ENCODE measurements around the gene MEIS2.

MEIS2 gene

DNA sequence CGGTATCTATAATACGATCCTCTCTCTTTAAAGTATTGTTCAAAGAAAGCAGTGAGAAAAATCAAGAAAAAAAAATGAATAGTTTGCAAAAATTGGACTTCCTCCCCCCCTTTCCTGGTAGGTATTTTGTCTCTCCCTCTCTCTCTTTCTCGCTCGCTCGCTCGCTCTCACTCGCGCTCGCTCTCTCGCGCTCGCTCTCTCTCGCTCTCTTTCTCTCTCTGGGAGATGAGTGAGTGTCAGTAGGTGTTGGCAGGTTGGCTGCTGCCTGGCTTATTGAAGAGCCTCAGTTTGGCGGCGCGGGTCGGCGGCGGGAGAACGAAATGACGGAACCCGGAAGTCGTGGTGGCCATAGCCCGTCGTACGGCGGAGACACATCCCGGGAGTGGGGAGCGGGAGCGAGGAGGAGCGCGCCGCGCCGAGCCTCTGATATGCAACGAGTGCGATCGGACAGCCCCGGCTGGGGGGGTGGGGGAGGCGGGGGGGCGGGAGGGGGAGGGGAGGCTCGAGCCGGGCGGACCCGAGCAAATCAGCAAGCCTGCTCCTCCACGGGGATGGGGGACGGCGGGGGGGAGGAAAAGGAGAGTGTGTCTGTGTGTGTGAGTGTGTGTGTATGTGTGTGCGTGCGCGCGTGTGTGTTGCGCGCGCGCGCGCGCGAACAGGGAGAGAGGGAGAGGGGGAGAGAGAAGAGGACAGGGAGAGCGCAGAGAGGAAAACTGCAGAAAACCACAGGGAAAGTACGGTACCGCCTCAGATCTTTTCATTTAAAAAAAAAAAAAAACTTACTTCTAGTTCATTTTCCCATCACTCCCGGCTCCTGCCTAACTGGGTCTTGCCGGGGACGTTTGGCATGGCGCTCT is at the start of gene MEIS2:
Gene MEIS2 (minus strand): TSS at position 441 of the 857 bp plus-strand sequence. CDS start 1,083 bp downstream, outside the sequence.
- DNase-seq = peak; percentile 91

DNA sequence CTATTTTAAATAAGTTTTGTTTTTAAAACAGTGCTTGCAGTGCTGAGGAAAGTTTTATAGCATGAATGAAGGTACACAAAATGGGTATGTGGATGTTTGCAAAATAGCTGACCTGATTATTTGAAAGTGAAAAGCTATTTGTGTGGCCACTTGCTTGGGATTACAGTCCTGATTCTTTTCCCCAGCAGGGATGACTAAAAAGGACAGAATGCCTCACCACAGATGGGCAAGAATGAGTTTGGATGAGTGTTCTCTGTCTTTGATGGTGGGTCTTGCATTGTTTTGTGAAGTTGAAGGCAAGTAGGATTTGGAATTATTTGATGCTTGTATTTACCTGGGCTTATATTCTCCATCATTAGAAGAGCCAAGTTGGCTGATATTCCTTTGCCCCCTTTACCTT is 48.8 kb upstream of the MEIS2 start:
- DNase-seq = no peak

GRCh38 chr15:37148714-37149113 is 48.4 kb upstream of the MEIS2 start:
- DNase-seq = no peak

- no peak for DNase-seq
These were observed 43.0 kb upstream of the MEIS2 start for GRCh38 chr15:37143351-37143750.

- no peak for DNase-seq
These were observed 42.0 kb upstream of the MEIS2 start for GRCh38 chr15:37142371-37142770.

DNA sequence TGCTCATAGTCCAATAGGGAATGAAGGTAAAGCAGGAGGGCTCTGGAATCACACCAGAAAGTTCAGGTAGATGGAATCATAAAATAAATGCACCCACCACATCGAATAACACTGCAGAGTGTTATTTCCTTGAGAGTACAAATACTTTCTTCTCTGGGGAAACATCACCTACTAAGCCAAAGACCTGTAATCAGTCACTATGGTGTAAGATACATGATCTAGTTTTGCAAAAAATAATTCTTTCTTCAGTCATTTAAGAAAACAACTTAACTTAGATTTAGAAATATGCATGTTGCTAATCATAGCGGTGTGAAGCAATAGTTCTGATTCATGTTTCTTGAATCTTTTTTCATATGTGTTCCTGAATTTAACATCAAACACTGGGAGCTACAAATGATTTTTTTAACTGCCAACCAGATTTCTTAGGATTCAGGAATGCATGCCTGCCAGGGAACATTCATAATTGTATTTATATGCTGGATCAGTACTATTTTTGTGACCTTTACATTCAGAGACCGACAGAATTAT is 40.2 kb upstream of the MEIS2 start:
- DNase-seq = no peak

- no peak for DNase-seq
These were observed 38.4 kb upstream of the MEIS2 start for GRCh38 chr15:37138591-37139215.

GRCh38 chr15:37137221-37137620 is 36.9 kb upstream of the MEIS2 start:
- DNase-seq = no peak

GRCh38 chr15:37136666-37137065 is 36.3 kb upstream of the MEIS2 start:
- no peak for DNase-seq

DNA sequence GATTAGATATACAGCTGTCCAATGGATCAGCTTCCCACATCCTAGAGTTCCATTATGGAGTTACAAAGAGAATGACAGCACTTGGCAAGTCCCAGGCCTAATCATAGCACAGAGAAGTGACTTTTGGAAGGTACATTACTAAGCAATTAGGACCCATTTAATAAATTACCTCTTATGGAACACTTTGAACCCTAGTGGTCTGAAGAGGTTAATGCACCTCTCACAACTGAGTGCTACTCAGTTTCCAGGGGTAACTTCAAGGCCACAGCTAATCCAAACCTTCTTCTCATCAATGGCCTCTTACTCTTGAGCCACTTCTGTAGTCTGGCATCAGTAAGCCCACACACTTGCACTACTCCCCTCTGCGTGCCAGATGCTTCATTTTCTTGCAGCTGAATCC is 34.9 kb upstream of the MEIS2 start:
- no peak for DNase-seq

DNA sequence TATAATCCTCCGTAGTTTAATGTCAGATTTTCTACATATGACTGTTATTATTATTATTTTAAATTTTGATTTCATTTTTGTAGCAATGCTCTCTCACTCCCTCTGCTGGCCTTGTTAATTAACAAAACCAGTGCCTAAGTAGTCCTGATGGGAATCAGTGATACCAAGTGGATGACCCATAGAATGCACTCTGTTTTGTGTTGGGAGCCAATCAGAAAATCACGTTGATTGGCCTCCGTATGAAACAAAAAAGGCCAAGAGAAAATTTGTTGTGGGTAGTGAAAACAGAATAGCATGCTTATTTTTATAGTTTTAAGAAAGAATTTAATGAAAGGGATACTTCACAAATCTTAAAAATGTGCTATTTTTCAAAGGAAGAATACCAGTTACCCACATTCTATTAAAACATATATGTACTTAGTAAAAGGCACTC is 34.4 kb upstream of the MEIS2 start:
- peak; percentile 6 for DNase-seq

DNA sequence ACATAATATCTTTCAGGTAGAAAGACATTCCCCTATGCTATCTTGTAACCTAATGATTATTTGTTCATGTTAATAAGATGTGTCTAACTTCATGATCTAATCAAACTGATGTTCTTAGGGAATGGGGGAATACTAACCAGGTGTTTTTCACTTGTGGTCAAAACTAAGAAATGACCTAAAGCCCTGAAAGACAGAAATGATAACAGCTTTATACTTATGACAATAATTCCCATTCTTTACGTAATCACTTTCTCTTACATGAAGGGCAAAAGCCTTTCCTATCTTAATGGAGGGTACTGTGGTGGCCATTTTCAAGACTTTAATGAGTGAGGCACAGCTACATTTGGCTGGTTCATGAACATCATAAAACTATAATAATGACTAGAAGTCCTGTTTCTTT is 33.9 kb upstream of the MEIS2 start:
- no peak for DNase-seq

DNA sequence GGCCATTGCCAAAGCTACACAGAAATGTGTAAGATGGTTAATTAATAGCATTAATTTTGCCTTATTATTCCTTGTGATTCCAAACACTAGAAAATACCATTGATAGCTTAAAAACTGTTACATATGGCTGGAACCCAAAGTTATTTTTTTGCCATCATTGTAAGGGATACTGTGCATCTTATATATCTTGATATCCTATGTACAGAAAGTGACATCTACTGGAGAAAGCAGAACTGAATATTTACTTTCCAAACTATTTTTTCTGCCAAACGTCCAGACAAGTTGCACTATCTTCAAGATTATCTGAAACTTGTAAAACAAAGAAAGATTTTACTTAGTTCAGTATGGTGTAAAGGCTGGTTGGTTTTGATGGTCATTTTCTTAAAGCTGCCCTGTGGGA is 33.3 kb upstream of the MEIS2 start:
- DNase-seq = peak; percentile 2

DNA sequence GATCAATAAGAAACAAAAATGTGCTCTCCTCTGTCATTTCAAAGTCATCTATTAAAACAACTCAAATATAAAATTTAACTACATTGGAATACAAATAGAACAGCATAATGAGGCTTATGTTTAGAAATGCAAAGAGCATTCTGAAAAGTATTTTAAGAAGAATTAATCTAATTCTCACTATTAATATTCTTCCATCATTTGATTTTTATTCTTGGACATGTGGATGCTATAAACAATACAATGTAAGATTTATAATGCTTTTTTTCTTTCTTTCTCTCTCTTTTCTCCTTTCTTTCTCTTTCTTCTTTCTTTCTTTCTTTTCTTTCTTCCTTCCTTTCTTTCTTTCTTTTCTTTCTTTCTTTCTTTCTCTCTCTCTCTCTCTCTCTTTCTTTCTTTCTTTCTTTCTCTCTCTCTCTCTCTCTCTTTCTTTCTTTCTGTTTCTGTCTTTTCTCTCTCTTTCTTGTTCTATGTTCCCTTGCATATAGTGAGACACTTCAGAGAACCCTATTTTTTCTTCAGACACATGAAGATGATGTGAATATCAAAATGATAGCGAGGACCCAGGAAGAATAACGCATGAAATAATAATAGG is 32.6 kb upstream of the MEIS2 start:
- DNase-seq = no peak

DNA sequence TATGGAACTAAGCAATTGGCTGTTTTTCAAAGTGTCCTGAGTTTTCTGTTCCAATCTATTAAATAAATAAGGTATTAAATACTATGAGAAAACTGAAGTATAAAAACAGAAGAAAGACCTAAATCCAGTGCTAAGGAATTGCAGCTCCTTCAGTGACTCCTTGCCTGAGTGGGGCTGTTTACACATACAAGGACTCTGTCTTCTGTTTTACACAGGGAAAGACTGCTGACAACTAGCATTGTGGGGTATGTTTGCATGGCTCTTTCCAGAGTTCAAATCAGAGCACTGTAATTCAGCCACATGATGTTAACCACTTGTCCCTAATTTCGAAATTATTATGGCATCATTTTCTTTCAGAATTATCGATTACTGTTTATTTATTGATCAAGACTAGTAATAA is 31.3 kb upstream of the MEIS2 start:
- no peak for DNase-seq

- no peak for DNase-seq
These were observed 30.0 kb upstream of the MEIS2 start for GRCh38 chr15:37130356-37130755.

DNA sequence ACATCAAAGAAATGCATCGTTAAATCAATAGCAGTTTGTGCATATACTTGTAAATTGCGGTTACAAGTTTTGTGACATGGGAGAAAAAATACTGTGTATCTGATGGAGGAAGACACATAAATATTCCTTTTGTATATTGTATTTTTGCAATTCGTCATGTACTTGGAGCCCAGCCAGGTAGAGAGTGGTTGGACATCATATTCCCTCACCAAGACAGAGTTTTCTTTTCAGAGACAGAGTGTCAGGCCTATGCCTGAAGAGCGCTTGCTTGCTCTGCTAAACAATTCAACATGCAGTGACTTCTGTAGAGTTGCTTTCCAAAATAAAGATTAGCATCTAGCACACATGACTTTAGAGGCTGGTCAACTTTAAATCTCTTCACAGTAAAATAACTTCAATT is 24.8 kb upstream of the MEIS2 start:
- no peak for DNase-seq

GRCh38 chr15:37124331-37124730 is 24.0 kb upstream of the MEIS2 start:
- DNase-seq = no peak

DNA sequence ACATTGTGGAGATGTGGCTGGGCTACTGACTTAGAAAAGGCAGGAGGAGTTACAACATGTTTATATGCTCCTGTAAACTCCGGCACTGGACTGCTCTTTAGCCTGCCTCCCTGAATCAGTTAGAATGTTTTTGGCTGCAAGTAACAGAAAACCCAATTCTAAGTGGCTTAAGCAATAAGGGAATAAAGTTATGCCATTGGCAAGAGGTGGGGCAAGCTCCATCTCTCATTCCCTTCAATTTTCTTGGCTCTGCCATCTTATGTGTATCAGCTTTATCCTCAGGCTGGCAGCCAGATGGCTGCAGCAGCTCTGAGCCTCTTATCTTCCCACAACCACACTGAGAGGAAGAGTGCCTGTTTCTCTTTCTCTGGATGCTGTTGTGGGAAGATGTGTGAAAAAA is 22.4 kb upstream of the MEIS2 start:
- no peak for DNase-seq

- no peak for DNase-seq
These were observed 21.1 kb upstream of the MEIS2 start for GRCh38 chr15:37121492-37121891.

- DNase-seq = no peak
These were observed 16.7 kb upstream of the MEIS2 start for GRCh38 chr15:37117030-37117429.

GRCh38 chr15:37115538-37115937 is 15.2 kb upstream of the MEIS2 start:
- no peak for DNase-seq

GRCh38 chr15:37112971-37113670 is 12.8 kb upstream of the MEIS2 start:
- no peak for DNase-seq

Measured in NCI-H1694 (cell line).